HG02970 (cell line): ENCODE data around the gene ABLIM2.
"Not testable (repeated sequence)": the region's sequence is repeated elsewhere in the genome, so short reads cannot be mapped to it uniquely, and the experiment has no call there.

Experiments used
- ATAC-seq: cut with Tn5 transposase; IDR thresholded peaks from one replicate; pipeline ENCODE4 v1.9.1; 2021; ENCODE audit warnings: mild to moderate bottlenecking, moderate library complexity, moderate number of reproducible peaks; ENCODE audit not compliant: unreplicated experiment, low FRiP score

Gene ABLIM2

GRCh38 chr4:7955393-7955792, 203.2 kb downstream of the ABLIM2 start:
- ATAC-seq, result no peak

DNA sequence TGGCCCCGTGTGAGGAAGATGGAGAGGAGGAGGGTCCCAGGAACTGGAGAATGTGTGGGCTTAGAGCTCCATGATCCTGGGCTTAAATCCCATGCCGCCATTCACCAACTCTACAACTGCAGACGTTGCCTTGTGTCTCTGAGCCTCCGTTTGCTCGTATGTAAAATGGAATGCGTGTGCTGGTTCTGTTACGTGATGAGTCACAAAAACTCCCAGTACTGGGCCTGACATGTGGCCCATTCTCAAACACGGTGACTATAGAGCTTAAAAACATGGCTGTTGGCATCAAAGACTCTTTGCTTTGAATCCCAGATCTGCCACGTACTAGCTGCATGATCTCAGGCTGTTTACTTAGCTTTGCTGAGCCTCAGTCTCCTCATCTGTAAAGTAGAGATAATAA, 206.0 kb downstream of the ABLIM2 start:
- no peak for ATAC-seq

DNA sequence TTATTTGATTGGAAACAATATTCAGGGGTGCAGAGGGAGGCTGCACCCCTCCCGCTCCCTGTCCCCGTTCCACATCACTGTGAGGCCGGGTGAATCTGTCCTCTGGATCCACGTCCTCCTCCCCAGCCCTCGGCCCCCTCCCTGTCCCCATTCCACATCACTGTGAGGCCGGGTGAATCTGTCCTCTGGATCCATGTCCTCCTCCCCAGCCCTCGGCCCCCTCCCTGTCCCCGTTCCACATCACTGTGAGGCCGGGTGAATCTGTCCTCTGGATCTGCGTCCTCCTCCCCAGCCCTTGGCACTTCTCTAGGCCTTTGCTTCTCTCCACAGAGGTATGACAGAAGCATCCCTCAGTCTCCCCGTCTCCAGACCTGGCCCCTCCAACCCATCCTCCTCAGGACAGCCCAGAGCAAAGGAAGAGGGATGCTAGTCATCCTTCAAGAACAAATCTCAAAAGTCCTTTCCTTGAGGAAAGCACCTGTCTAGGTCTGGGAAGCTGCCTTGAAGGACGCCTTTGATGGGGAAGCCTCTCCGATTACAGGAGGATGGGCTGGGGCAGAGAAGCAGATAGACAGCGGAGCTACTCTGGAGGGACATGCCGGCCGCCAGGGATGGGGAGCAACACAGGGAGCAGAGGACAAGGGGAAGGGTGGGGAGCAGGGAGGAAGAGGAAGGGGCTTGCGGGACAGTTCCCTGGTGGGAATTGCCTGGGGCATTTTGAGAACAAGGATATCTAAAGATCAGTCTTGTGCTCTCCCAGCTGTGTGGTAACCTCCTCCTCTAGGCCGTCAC, 208.1 kb downstream of the ABLIM2 start:
- ATAC-seq, result no peak

- no peak for ATAC-seq
Measured at GRCh38 chr4:7949759-7950158, 208.9 kb downstream of the ABLIM2 start.

GRCh38 chr4:7947927-7948326, 210.7 kb downstream of the ABLIM2 start:
- ATAC-seq, result no peak

- ATAC-seq, result no peak
Measured at GRCh38 chr4:7945709-7946380, 212.8 kb downstream of the ABLIM2 start.

DNA sequence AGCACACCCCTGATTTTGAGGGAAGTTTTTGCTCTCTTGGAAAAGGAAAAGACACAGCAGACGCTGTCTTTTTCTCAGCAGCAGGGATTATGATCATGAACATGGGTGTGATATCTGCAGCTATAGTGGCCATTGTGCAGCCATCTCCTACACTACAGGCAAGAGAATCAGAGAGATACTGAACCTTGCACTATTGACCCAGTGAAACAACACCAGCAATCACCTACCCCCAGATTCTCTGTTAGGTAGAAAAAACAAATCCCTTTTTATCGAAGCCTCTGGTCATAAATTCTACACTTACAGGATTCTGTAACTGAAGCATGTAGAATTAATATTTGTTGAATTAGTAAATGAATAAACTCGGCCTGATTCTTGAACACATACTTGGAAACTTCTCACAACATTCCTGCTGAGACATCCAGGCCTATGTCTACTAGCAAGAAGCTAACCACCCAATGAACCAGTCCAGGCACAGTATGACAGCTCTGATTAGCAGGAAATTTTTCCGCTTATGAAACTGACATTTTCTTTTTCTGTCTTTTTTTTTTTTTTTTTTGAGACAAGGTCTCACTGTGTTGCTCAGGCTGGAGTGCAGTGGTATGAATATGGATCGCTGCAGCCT, 213.9 kb downstream of the ABLIM2 start:
- ATAC-seq, result no peak

DNA sequence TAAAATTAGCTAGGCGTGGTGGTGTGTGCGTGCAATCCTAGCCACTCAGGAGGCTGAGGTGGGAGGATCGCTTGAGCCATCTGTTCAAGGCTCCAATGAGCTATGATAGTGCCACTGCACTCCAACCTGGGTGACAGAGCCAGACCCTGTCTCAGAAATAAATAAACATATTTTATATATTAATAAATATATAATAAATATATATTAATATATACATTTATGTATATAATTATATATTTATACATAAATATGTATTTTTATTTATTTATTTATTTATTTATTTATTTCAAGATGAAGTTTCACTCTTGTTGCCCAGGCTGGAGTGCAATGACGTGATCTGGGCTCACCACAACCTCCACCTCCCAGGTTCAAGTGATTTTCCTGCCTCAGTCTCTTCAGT, 214.9 kb downstream of the ABLIM2 start:
- not testable (repeated sequence) for ATAC-seq

- no peak for ATAC-seq
Measured at GRCh38 chr4:7943211-7943610, 215.4 kb downstream of the ABLIM2 start.

GRCh38 chr4:7941965-7942496, 216.6 kb downstream of the ABLIM2 start:
- ATAC-seq, result no peak

GRCh38 chr4:7941111-7941964, 217.3 kb downstream of the ABLIM2 start:
- ATAC-seq, result no peak

GRCh38 chr4:7939377-7940108, 219.1 kb downstream of the ABLIM2 start, which contains the start of gene AFAP1:
Gene AFAP1, minus strand, starts transcription at chr4:7939861. Its CDS starts 67,783 bp downstream, at chr4:7872078.
- peak; percentile 81 for ATAC-seq

- no peak for ATAC-seq
Measured at GRCh38 chr4:7938609-7939376, 219.8 kb downstream of the ABLIM2 start.

DNA sequence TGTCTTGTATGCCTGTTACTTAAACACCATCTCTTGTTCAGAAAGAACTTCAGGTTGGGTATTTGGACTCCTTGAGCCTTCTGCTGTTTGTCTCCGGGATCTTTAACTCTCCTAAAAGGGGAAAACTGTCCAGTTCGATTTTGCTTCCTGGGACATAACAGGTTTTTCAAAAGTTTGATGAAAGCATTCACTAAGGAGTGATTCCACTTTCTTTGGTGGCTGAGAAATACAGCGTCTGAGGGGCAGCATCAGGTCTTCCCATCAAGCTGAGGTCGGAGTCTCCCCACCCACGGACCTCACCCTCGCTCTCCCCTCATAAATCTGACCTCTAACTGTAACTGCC, 220.4 kb downstream of the ABLIM2 start:
- no peak for ATAC-seq

- no peak for ATAC-seq
Measured at GRCh38 chr4:7937006-7937405, 221.6 kb downstream of the ABLIM2 start.

GRCh38 chr4:7933651-7934510, 224.7 kb downstream of the ABLIM2 start:
- no peak for ATAC-seq

- ATAC-seq, result no peak
Measured at GRCh38 chr4:7932287-7932686, 226.3 kb downstream of the ABLIM2 start.
